Measurements from ENCODE around the gene PDZRN3. TPM values are rescaled to one million over a fixed set of nuclear protein-coding genes. Genes with fewer than 3 reads are reported as not detected.

The PDZRN3 gene
- 75.9 TPM for total RNA-seq

DNA sequence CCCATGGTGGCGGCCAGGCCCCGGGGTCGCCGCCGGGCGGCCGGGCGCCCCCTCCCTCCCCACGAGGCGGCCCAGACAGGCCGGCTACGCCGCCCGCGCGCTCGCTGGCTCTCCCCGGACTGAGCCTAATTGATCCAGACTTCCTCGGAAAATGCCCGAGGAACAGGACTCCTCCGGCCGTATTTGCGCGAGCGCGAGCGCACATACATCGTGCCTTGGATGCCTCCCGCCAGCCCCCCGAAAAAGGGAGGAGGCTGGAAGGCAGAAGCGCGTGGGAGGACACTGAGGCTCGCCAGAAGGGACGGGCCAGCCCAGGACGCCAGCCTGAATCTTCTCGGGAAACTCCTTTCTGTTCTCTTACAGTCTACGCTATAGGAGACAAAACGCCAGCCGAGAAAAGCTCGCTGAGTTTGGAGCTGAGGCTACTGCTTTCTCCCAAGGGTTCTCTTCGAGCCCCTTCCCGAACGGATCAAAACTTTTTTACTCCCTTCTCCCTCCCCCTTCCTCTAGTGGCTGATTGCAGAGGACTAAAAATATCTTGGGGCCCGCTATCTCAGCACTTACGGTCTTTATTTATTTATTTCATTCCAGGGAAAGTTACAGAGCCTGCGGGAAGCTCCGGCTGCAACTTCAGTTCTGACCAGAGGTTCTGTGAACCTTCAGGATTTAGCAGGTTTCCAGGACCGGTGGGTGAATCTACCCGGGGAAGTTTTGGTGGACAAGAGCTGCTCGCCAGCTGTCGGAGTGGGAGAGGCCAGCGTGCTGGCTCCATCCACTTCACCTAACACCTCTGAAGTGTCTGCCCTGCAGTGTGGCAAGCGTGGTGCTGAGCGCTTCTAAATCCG lies at the start of gene PDZRN3:
PDZRN3 (minus strand) TSS at position 121 of the 845 bp plus-strand sequence.
- TF ChIP-seq, protein P1, sequence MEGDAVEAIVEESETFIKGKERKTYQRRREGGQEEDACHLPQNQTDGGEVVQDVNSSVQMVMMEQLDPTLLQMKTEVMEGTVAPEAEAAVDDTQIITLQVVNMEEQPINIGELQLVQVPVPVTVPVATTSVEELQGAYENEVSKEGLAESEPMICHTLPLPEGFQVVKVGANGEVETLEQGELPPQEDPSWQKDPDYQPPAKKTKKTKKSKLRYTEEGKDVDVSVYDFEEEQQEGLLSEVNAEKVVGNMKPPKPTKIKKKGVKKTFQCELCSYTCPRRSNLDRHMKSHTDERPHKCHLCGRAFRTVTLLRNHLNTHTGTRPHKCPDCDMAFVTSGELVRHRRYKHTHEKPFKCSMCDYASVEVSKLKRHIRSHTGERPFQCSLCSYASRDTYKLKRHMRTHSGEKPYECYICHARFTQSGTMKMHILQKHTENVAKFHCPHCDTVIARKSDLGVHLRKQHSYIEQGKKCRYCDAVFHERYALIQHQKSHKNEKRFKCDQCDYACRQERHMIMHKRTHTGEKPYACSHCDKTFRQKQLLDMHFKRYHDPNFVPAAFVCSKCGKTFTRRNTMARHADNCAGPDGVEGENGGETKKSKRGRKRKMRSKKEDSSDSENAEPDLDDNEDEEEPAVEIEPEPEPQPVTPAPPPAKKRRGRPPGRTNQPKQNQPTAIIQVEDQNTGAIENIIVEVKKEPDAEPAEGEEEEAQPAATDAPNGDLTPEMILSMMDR (IDR thresholded peaks at IDR 0.05) = no peak
- peak in 1 of 2 donors; percentile 82 for TF ChIP-seq POLR2AphosphoS5 (IDR thresholded peaks at IDR 0.05; ENCODE audit: insufficient read depth in 1 of 2, low read depth in 1 of 2)
- peak in 1 of 2 donors; percentile 74 for TF ChIP-seq POLR2A (IDR thresholded peaks at IDR 0.05)

DNA sequence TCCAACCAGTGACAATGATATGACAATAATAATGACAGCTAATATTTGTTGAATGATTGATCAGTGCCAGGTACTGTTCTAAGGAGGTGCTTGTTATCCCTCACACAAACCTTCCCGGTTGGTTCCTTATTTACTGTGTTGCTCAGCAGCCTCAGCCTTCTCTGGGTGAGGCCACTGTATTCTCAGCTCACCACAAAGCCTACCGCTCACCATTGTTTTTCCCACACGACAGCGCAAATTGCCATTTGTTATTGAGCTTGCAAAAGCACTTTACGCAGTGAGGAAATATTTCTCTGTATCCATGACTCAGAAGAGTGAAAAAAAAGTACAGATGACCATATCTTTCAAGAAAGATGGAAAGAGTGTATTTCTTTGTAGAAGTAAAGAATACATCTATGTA lies 49.5 kb upstream of the PDZRN3 start:
- H3K27ac ChIP-seq = no peak overlapping the region
- H3K36me3 ChIP-seq = no peaks in the 10 kb centered on the region
- intact Hi-C loops (cut with DNase I) = no loop called here
- TF ChIP-seq, protein P1 (IDR thresholded peaks at IDR 0.05) = no peak
- no peak for TF ChIP-seq POLR2A (IDR thresholded peaks at IDR 0.05)
- TF ChIP-seq POLR2AphosphoS5 (IDR thresholded peaks at IDR 0.05; ENCODE audit: insufficient read depth in 1 of 2, low read depth in 1 of 2) = no peak
- no peaks in the 10 kb centered on the region for H3K27me3 ChIP-seq
- no peaks in the 10 kb centered on the region for H3K9me3 ChIP-seq
- no peak overlapping the region for H3K4me3 ChIP-seq
- DNase-seq (ENCODE audit: extremely low spot score in 2 of 2) = no peak
- no peaks in the 10 kb centered on the region for H3K4me1 ChIP-seq

More for the DNA sequence above, at the start of gene PDZRN3:
- H3K9me3 ChIP-seq = no peaks in the 10 kb centered on the region
- H3K4me1 ChIP-seq = peaks cover 3% of the 10 kb centered on the region
- H3K27ac ChIP-seq = peak within 1 kb of the TSS; percentile 85
- no peaks in the 10 kb centered on the region for H3K36me3 ChIP-seq
- no peaks in the 10 kb centered on the region for H3K27me3 ChIP-seq
- H3K4me3 ChIP-seq = peak within 1 kb of the TSS; percentile 61 to 98
- DNase-seq (ENCODE audit: extremely low spot score in 2 of 2) = no peak
- intact Hi-C loops (cut with DNase I) = loop anchor here (10.0 kb wide), 2 partner anchors 110 to 180 kb away; no protein-coding TSS in a partner anchor

DNA sequence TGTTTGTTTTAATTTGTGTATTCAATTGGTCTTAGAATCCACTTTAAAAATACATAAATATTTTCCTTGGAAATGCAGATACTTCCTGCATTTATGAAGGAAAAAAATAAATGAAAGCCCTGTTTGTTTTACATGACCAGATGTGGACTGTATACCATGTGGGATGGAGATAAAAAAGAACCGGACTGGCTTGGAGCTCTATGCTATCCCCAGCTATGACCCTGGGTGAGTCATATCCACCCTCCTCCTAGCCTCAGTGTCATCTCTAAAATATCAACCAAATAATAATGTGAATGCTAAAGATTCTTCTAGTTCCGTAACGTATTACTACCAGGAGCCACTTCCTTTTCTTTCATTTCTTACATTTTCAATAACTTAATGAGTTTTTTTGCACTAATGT lies 44.5 kb upstream of the PDZRN3 start:
- H3K4me1 ChIP-seq = no peaks in the 10 kb centered on the region
- H3K4me3 ChIP-seq = no peak overlapping the region
- no peaks in the 10 kb centered on the region for H3K27me3 ChIP-seq
- no peak for DNase-seq (ENCODE audit: extremely low spot score in 2 of 2)
- TF ChIP-seq POLR2A (IDR thresholded peaks at IDR 0.05) (no peak), POLR2AphosphoS5 (IDR thresholded peaks at IDR 0.05; ENCODE audit: insufficient read depth in 1 of 2, low read depth in 1 of 2) (no peak)
- TF ChIP-seq, protein P1 (IDR thresholded peaks at IDR 0.05) = no peak
- no peak overlapping the region for H3K27ac ChIP-seq
- H3K9me3 ChIP-seq = no peaks in the 10 kb centered on the region
- intact Hi-C loops (cut with DNase I) = no loop called here
- no peaks in the 10 kb centered on the region for H3K36me3 ChIP-seq

DNA sequence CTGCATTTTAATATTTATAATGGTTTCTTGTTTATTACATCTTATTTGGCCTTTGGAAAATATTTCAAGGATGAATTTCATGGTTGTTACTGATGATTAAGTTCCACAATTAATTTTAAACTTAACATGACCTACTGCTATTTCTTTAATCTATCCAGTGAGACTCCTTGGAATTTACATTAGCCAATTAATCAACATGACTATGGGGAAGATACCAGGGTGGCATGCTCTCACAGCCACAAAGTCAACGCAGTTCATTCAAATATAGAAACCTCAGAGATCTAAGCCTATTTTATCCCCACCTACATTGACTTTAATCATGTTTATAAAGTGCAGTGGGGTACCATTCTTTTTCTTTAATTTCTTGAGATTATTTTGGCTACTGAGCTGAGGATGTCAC lies 43.6 kb upstream of the PDZRN3 start:
- intact Hi-C loops (cut with DNase I) = no loop called here
- no peak for DNase-seq (ENCODE audit: extremely low spot score in 2 of 2)
- H3K27ac ChIP-seq = no peak overlapping the region

More for the DNA sequence above, 43.6 kb upstream of the PDZRN3 start:
- Histone ChIP-seq H3K9me3 (no peaks in the 10 kb centered on the region), H3K4me3 (no peak overlapping the region), H3K27me3 (no peaks in the 10 kb centered on the region), H3K4me1 (no peaks in the 10 kb centered on the region), H3K36me3 (no peaks in the 10 kb centered on the region)
- TF ChIP-seq POLR2AphosphoS5 (IDR thresholded peaks at IDR 0.05; ENCODE audit: insufficient read depth in 1 of 2, low read depth in 1 of 2) = no peak
- TF ChIP-seq, protein P1 (IDR thresholded peaks at IDR 0.05) = no peak
- TF ChIP-seq POLR2A (IDR thresholded peaks at IDR 0.05) = no peak
